Neuronal stem cell (in vitro differentiated cells): ENCODE data around the gene NBPF3.

Experiments used
- DNase-seq: peaks from one replicate; pipeline ENCODE4 v3.0.0-alpha.2; 2013; ENCODE audit warnings: low spot score
- H2AFZ ChIP-seq: one replicate; pipeline ENCODE4 v1.6.1; 2013; ENCODE audit warnings: mild to moderate bottlenecking, low read length, inconsistent platforms
- H2AK5ac ChIP-seq: 2 replicates; pipeline ENCODE4 v1.6.1; 2013; ENCODE audit warnings: low read depth, mild to moderate bottlenecking, inconsistent platforms, low read length, moderate library complexity, mixed read lengths
- H2BK120ac ChIP-seq: 2 replicates; pipeline ENCODE4 v1.6.1; 2013; ENCODE audit warnings: low read depth, mild to moderate bottlenecking, inconsistent platforms, low read length, moderate library complexity, mixed read lengths
- H2BK12ac ChIP-seq: one replicate; pipeline ENCODE4 v1.6.1; 2013; ENCODE audit warnings: low read length, inconsistent platforms
- H2BK15ac ChIP-seq: 2 replicates; pipeline ENCODE4 v1.6.1; 2013; ENCODE audit warnings: mild to moderate bottlenecking, low read length, inconsistent platforms, mixed read lengths
- H2BK5ac ChIP-seq: one replicate; pipeline ENCODE4 v1.6.1; 2013; ENCODE audit warnings: inconsistent platforms, mild to moderate bottlenecking, low read length, moderate library complexity
- H3K14ac ChIP-seq: one replicate; pipeline ENCODE4 v1.6.1; 2013; ENCODE audit warnings: low read length, inconsistent platforms
- H3K18ac ChIP-seq: 2 replicates; pipeline ENCODE4 v1.6.1; 2013; ENCODE audit warnings: low read length, inconsistent platforms
- H3K23ac ChIP-seq: 2 replicates; pipeline ENCODE4 v1.6.1; 2013; ENCODE audit warnings: low read depth, mild to moderate bottlenecking, mixed read lengths, low read length, inconsistent platforms; ENCODE audit not compliant: poor library complexity
- H3K27ac ChIP-seq: replicated peaks from 3 replicates; pipeline ENCODE4 v1.5.1; 2013; ENCODE audit warnings: low read length, inconsistent platforms
- H3K27me3 ChIP-seq, 3 experiments: 2 replicates each; pipeline ENCODE4 v1.6.1; 2013; ENCODE audit warnings: low read length in 3 of 3, mild to moderate bottlenecking in 2 of 3, inconsistent platforms in 1 of 3, low read depth in 1 of 3, mixed read lengths in 1 of 3, moderate library complexity in 1 of 3; ENCODE audit not compliant: control insufficient read depth in 3 of 3, insufficient read depth in 3 of 3
- H3K36me3 ChIP-seq, 2 donors: replicated peaks in 1 of 2; 2 replicates each; pipeline ENCODE4 v1.6.1; 2013; ENCODE audit warnings: low read length in 2 of 2; ENCODE audit not compliant: control insufficient read depth in 2 of 2, insufficient read depth in 2 of 2
- H3K4ac ChIP-seq: 2 replicates; pipeline ENCODE4 v1.6.1; 2013; ENCODE audit warnings: inconsistent platforms, mild to moderate bottlenecking, low read length, moderate library complexity
- H3K4me1 ChIP-seq, 2 donors: 1 replicate in 1 of 2; 2 replicates in 1 of 2; pipeline ENCODE4 v1.6.1; 2013; ENCODE audit warnings: low read length in 2 of 2, low read depth in 1 of 2; ENCODE audit not compliant: control insufficient read depth in 2 of 2, insufficient read depth in 1 of 2
- H3K4me2 ChIP-seq: one replicate; pipeline ENCODE4 v1.6.1; 2013; ENCODE audit warnings: mild to moderate bottlenecking, low read length, inconsistent platforms; ENCODE audit not compliant: insufficient read depth, poor library complexity, severe bottlenecking
- H3K4me3 ChIP-seq, 2 donors: 2 replicates each; pipeline ENCODE4 v1.5.1; 2013; ENCODE audit warnings: low read length in 2 of 2, mild to moderate bottlenecking in 2 of 2, inconsistent platforms in 1 of 2, moderate library complexity in 1 of 2
- H3K79me1 ChIP-seq: one replicate; pipeline ENCODE4 v1.6.1; 2013; ENCODE audit warnings: low read depth, mild to moderate bottlenecking, inconsistent platforms, low read length, moderate library complexity
- H3K9ac ChIP-seq: one replicate; pipeline ENCODE4 v1.6.1; 2013; ENCODE audit warnings: mild to moderate bottlenecking, low read depth, low read length, inconsistent platforms; ENCODE audit not compliant: poor library complexity
- H3K9me3 ChIP-seq, 2 donors: replicated peaks in 1 of 2; 2 replicates each; pipeline versions ENCODE3 to v1.6.1; 2013; ENCODE audit warnings: low read length in 2 of 2, mild to moderate bottlenecking in 2 of 2, inconsistent platforms in 1 of 2, low read depth in 1 of 2, mixed read lengths in 1 of 2, moderate library complexity in 1 of 2; ENCODE audit not compliant: control insufficient read depth in 2 of 2, insufficient read depth in 1 of 2
- H4K8ac ChIP-seq: one replicate; pipeline ENCODE4 v1.6.1; 2013; ENCODE audit warnings: low read depth, mild to moderate bottlenecking, inconsistent platforms, low read length, moderate library complexity
- H4K91ac ChIP-seq: one replicate; pipeline ENCODE4 v1.6.1; 2013; ENCODE audit warnings: low read length, low read depth, mild to moderate bottlenecking, inconsistent platforms; ENCODE audit not compliant: poor library complexity
- WGBS, 2 donors: extraction: QIAGEN DNeasy Blood & Tissue Kit; methylation state at CpG; one replicate each; pipeline ENCODE4 v1.1.7; 2013; ENCODE audit warnings: missing lambda C conversion rate in 2 of 2, mixed read lengths in 1 of 2; ENCODE audit not compliant: insufficient read length in 2 of 2, insufficient replicate concordance in 1 of 2; ENCODE audit errors: extremely low coverage in 2 of 2; 5-methylcytosine and 5-hydroxymethylcytosine counted together

The NBPF3 gene

DNA sequence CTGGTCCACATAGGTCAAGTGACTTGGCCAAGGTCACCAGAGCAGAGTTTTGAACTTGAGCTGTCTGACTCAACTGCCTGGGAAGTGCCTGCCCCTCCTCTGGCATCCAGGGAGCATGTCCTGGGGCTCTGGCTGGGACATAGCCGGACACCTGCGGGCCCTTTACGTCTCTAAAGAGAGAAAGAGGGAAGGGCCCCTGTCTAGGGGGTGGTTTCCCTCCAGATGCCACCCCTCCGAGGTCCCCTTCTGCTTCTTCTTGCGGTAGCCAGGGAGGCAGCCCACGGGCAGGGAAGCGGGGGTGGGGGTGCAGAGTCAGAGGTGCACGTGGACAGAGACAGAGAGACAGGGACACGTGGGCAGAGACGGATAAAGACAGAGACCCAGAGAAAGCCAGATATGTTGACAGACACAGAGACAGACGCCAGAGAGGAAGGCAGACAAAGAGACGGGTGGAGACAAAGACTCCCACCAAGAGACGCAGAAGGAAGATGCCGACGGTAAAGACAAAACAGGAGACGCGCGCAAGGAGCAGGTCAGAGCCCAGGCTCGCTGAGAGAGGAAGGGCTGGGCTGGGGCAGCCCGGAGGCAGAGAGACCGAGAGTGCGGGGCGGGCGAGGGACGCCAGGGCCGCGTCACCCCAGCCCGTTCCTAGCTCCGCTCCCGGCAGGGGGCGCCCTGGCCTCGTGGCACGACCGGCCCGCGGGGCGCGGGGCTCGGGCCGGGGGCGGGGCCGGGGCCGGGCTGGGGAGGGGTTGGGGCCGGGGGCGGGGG lies 68.8 kb downstream of the NBPF3 start:
- no CpG with 5 or more reads among the region's 45 CpGs for WGBS, 2 donors
- peak; percentile 85 for DNase-seq
- Histone ChIP-seq H3K79me1 (peaks cover 8% of the 10 kb centered on the region), H3K18ac (peak overlapping the region; percentile 90), H3K14ac (no peak overlapping the region), H2BK120ac (no peak overlapping the region), H3K27me3 (peaks cover 0 to 24% (median 4%) of the 10 kb centered on the region in 3 experiments), H3K9me3 (no peaks in the 10 kb centered on the region), H3K36me3 (peaks cover 0 to 3% of the 10 kb centered on the region in 2 donors), H3K9ac (no peak overlapping the region), H3K23ac (peak overlapping the region; percentile 48), H3K4me1 (peaks cover 13 to 27% of the 10 kb centered on the region in 2 donors), H2AK5ac (peak overlapping the region; percentile 79), H2BK5ac (peak overlapping the region; percentile 96), H2BK15ac (peak overlapping the region; percentile 49), H4K91ac (peak overlapping the region; percentile 87), H3K4me3 (peak overlapping the region in 1 of 2 donors; percentile 78), H3K4me2 (peak overlapping the region; percentile 69), H2BK12ac (peak overlapping the region; percentile 67), H2AFZ (peak overlapping the region; percentile 99), H3K27ac (no peak overlapping the region), H4K8ac (no peak overlapping the region), H3K4ac (no peak overlapping the region)

- Histone ChIP-seq H3K9me3 (no peaks in the 10 kb centered on the region), H3K23ac (peak within 1 kb of the TSS; percentile 98), H3K18ac (peak within 1 kb of the TSS; percentile 99), H3K14ac (no peak within 1 kb of the TSS), H2BK12ac (peak within 1 kb of the TSS; percentile 67), H4K8ac (peak within 1 kb of the TSS; percentile 17), H2AK5ac (peak within 1 kb of the TSS; percentile 89), H3K27me3 (peaks cover 0 to 24% (median 4%) of the 10 kb centered on the region in 3 experiments), H3K79me1 (peaks cover 12% of the 10 kb centered on the region), H2BK5ac (peak within 1 kb of the TSS; percentile 96), H4K91ac (peak within 1 kb of the TSS; percentile 87), H2BK15ac (peak within 1 kb of the TSS; percentile 100), H3K27ac (peak within 1 kb of the TSS; percentile 28), H3K4me2 (peak within 1 kb of the TSS; percentile 95), H3K4ac (peak within 1 kb of the TSS; percentile 26), H2BK120ac (peak within 1 kb of the TSS; percentile 81), H2AFZ (peak within 1 kb of the TSS; percentile 99), H3K36me3 (peaks cover 0 to 3% of the 10 kb centered on the region in 2 donors), H3K9ac (peak within 1 kb of the TSS; percentile 97), H3K4me3 (peak within 1 kb of the TSS; percentile 78 to 92), H3K4me1 (peaks cover 13 to 22% of the 10 kb centered on the region in 2 donors)
- no CpG with 5 or more reads among the region's 67 CpGs for WGBS, 2 donors
- peak; percentile 50 for DNase-seq
Observed at GRCh38 chr1:21509351-21510112, 69.6 kb downstream of the NBPF3 start, which contains the start of gene ALPL. Gene ALPL, plus strand, starts transcription at chr1:21509423. Its CDS starts 44,659 bp downstream, at chr1:21554082.

DNA sequence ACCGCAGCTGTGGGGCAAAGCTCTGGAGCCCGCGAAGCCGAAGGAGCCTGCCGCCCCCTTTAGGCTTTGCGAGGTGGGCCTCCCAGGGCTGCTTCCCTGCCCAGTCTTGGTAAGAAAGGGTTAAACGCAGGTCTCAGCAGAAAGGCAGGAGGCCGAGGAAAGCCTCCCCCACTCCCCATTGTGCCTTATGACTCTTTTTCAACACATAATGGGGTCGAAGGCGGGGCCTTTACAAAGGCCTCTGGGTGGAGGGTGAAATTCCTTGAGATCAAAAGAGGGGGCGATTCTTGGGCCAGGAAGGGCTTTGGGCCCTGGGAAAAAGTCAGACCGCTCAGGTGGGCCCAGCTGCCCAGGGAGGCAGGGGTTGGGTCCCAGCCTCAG lies 70.2 kb downstream of the NBPF3 start:
- no peak overlapping the region for H4K8ac ChIP-seq
- H3K27ac ChIP-seq, result peak overlapping the region; percentile 56
- H2BK12ac ChIP-seq, result no peak overlapping the region
- H2BK15ac ChIP-seq, result peak overlapping the region; percentile 100
- H3K9me3 ChIP-seq, result no peaks in the 10 kb centered on the region
- peak overlapping the region; percentile 98 for H3K23ac ChIP-seq
- H2BK120ac ChIP-seq, result no peak overlapping the region
- H3K4ac ChIP-seq, result peak overlapping the region; percentile 26
- peak overlapping the region; percentile 95 for H3K4me2 ChIP-seq
- peak overlapping the region; percentile 78 to 92 for H3K4me3 ChIP-seq
- H3K18ac ChIP-seq, result peak overlapping the region; percentile 99
- WGBS, 2 donors, result no CpG with 5 or more reads among the region's 12 CpGs
- H3K36me3 ChIP-seq, result peaks cover 0 to 3% of the 10 kb centered on the region in 2 donors
- H4K91ac ChIP-seq, result no peak overlapping the region
- H3K14ac ChIP-seq, result no peak overlapping the region
- peak overlapping the region; percentile 89 for H2AK5ac ChIP-seq
- H2AFZ ChIP-seq, result peak overlapping the region; percentile 97
- peak overlapping the region; percentile 96 for H2BK5ac ChIP-seq
- H3K79me1 ChIP-seq, result peaks cover 12% of the 10 kb centered on the region
- peak; percentile 79 for DNase-seq
- H3K4me1 ChIP-seq, result peaks cover 13 to 22% of the 10 kb centered on the region in 2 donors
- H3K27me3 ChIP-seq, result peaks cover 0 to 24% (median 4%) of the 10 kb centered on the region in 3 experiments
- H3K9ac ChIP-seq, result peak overlapping the region; percentile 97
